Endothelial cell of umbilical vein (primary cell): ENCODE measurements around the gene TDRD10. TPM values are rescaled to one million over a fixed set of nuclear protein-coding genes. Genes with fewer than 3 reads are reported as not detected.

Source experiments
- BruUV-seq: library from RNA; stranded (reverse); fragments of 400-500 nt; replicated peaks from 2 replicates; lab custom pipeline; 2021; lab: Mats Ljungman, UMichigan
- CTCF ChIA-PET: fragments of 300-600, 350-600 bp; sonication (Branson Sonifier 250); formaldehyde crosslinking; loops from one replicate; lab custom pipeline; 2021; ENCODE audit warnings: antibody characterized with exemption, inconsistent platforms; lab: Charles Lee
- POLR2A ChIA-PET: fragments of 300-600, 350-600 bp; sonication (Branson Sonifier 250); formaldehyde crosslinking; loops from one replicate; lab custom pipeline; 2021; ENCODE audit warnings: antibody characterized with exemption, inconsistent platforms; lab: Charles Lee
- DNase-seq: peaks from one replicate; pipeline ENCODE4 v3.0.0-alpha.2; 2011; ENCODE audit warnings: low read depth, low spot score
- FAIRE-seq: peaks from 2 replicates; lab custom pipeline; 2011; peaks lifted over from hg19 to GRCh38; lab: Jason Lieb, UNC
- H2AFZ ChIP-seq: 2 replicates; pipeline ENCODE4 v1.6.0; 2012; ENCODE audit warnings: low read depth, low read length, control low read depth, inconsistent platforms
- H3K27ac ChIP-seq: 2 replicates; pipeline ENCODE4 v1.5.1; 2011; ENCODE audit warnings: low read depth, mild to moderate bottlenecking, control low read depth, low read length, moderate library complexity; ENCODE audit not compliant: insufficient read depth
- H3K27me3 ChIP-seq, 2 experiments: 2 replicates each; pipeline versions ENCODE4 v1.6.0 to v1.6.1; 2011; ENCODE audit warnings: low read length in 2 of 2, mixed read lengths in 1 of 2; ENCODE audit not compliant: control insufficient read depth in 2 of 2, insufficient read depth in 2 of 2
- H3K36me3 ChIP-seq, 2 experiments: 2 replicates in 1 of 2; 3 replicates in 1 of 2; pipeline ENCODE4 v1.5.1; 2011; ENCODE audit warnings: low read length in 2 of 2, mild to moderate bottlenecking in 1 of 2, moderate library complexity in 1 of 2; ENCODE audit not compliant: control insufficient read depth in 2 of 2, insufficient read depth in 2 of 2; ENCODE audit errors: extremely low read depth in 1 of 2
- H3K4me1 ChIP-seq: 3 replicates; pipeline ENCODE4 v1.5.1; 2011; ENCODE audit warnings: mild to moderate bottlenecking, low read length; ENCODE audit not compliant: control insufficient read depth, insufficient read depth; ENCODE audit errors: extremely low read depth
- H3K4me2 ChIP-seq: 2 replicates; pipeline ENCODE4 v1.6.1; 2011; ENCODE audit warnings: low read length, control low read depth, mixed read lengths; ENCODE audit not compliant: insufficient read depth
- H3K4me3 ChIP-seq, 3 experiments: fragments of 200-600 bp in 1 of 3; sonication (generic), shearing (Covaris generic) in 1 of 3; replicated peaks in 1 of 3; 2 replicates each; pipeline ENCODE4 v1.5.1; 2011 to 2016; ENCODE audit warnings: control low read depth in 3 of 3, low read length in 3 of 3, mild to moderate bottlenecking in 2 of 3, inconsistent platforms in 1 of 3, low read depth in 1 of 3, moderate library complexity in 1 of 3; ENCODE audit not compliant: insufficient read depth in 1 of 3
- H3K79me2 ChIP-seq: 2 replicates; pipeline ENCODE4 v1.6.0; 2012; ENCODE audit warnings: low read length, inconsistent platforms; ENCODE audit not compliant: control insufficient read depth, insufficient read depth
- H3K9ac ChIP-seq: replicated peaks from 2 replicates; pipeline ENCODE3; 2011; ENCODE audit warnings: low read length, control low read depth; ENCODE audit not compliant: insufficient read depth; ENCODE audit errors: extremely low read depth
- H3K9me1 ChIP-seq: replicated peaks from 3 replicates; pipeline ENCODE4 v1.6.0; 2011; ENCODE audit warnings: mild to moderate bottlenecking, low read length; ENCODE audit not compliant: control insufficient read depth, insufficient read depth; ENCODE audit errors: extremely low read depth
- H3K9me3 ChIP-seq: replicated peaks from 2 replicates; pipeline ENCODE4 v1.5.1; 2012; ENCODE audit warnings: low read length, inconsistent platforms; ENCODE audit not compliant: control insufficient read depth, insufficient read depth
- H4K20me1 ChIP-seq: replicated peaks from 2 replicates; pipeline ENCODE3; 2011; ENCODE audit warnings: mild to moderate bottlenecking, low read length; ENCODE audit not compliant: control insufficient read depth, insufficient read depth; ENCODE audit errors: extremely low read depth
- CTCF ChIP-seq, 2 donors: IDR thresholded peaks; 1 replicate in 1 of 2; 2 replicates in 1 of 2; pipeline ENCODE4 v1.5.1; 2011; ENCODE audit warnings: low read length in 2 of 2, mild to moderate bottlenecking in 2 of 2, moderate library complexity in 2 of 2, control low read depth in 1 of 2, inconsistent platforms in 1 of 2, low read depth in 1 of 2; ENCODE audit not compliant: insufficient read depth in 1 of 2; ENCODE audit errors: extremely low read depth in 1 of 2
- EZH2 ChIP-seq: IDR thresholded peaks from 2 replicates; pipeline ENCODE4 v1.6.1; 2012; ENCODE audit warnings: borderline replicate concordance, low read depth, mild to moderate bottlenecking, moderate library complexity, low read length, inconsistent platforms; ENCODE audit not compliant: severe bottlenecking
- FOS ChIP-seq: IDR thresholded peaks from 2 replicates; pipeline ENCODE4 v1.6.1; 2011; ENCODE audit warnings: mild to moderate bottlenecking, low read length, moderate library complexity, borderline replicate concordance; ENCODE audit not compliant: insufficient read depth
- JUN ChIP-seq: IDR thresholded peaks from 2 replicates; pipeline ENCODE4 v1.6.1; 2011; ENCODE audit warnings: borderline replicate concordance, low read depth; ENCODE audit not compliant: insufficient read length, insufficient read depth
- MAX ChIP-seq: IDR thresholded peaks from 2 replicates; pipeline ENCODE4 v1.6.1; 2011; ENCODE audit not compliant: insufficient read depth, insufficient read length
- MYC ChIP-seq: IDR thresholded peaks from one replicate; pipeline ENCODE4 v1.6.1; 2011; ENCODE audit warnings: mild to moderate bottlenecking, low read depth, low read length
- POLR2A ChIP-seq: IDR thresholded peaks from 2 replicates; pipeline ENCODE4 v1.6.1; 2012; ENCODE audit warnings: low read depth, mild to moderate bottlenecking, control low read depth, low read length
- POLR2AphosphoS5 ChIP-seq: IDR thresholded peaks from 2 replicates; pipeline ENCODE4 v1.6.1; 2012; ENCODE audit warnings: low read depth, mild to moderate bottlenecking, control low read depth, low read length, moderate library complexity; ENCODE audit not compliant: insufficient read depth
- dilution Hi-C: fragments of 300-500 bp; cut with MboI; formaldehyde crosslinking; loops from one replicate; pipeline ENCODE4 v1.15.0; 2019; ENCODE audit warnings: low sequenced_read_pairs; ENCODE audit not compliant: extremely low pct_ligation_motif_present
- intact Hi-C: fragments of 100-400 bp; cut with micrococcal nuclease; formaldehyde crosslinking; loops from one replicate; pipeline ENCODE4 v1.10.0; 2022
- polyA plus RNA-seq, 4 experiments: library from polyadenylated mRNA; depleted of rRNA in 3 of 4; stranded (reverse) in 3 of 4; unstranded in 1 of 4; fragments of >200 nt; gene quantifications; 2 replicates each; pipeline versions ENCODE4 v1.2.1 to v1.2.3, GENCODE V29; 2011 to 2012; ENCODE audit warnings: missing spikeins in 1 of 4
- total RNA-seq: library from RNA; stranded (reverse); gene quantifications from 2 replicates; pipeline ENCODE4 v1.2.3, GENCODE V29; 2021

TDRD10 gene
- total and polyA plus RNA-seq, 2 donors (not counting 3 experiments of a cell fraction or from before 2014, with no cell fraction given) = 6.1 to 9.1 TPM

- Histone ChIP-seq H3K9ac (peak overlapping the region; percentile 65), H3K4me1 (peaks cover 85% of the 10 kb centered on the region), H3K9me3 (no peaks in the 10 kb centered on the region), H2AFZ (no peak overlapping the region), H3K4me3 (peak overlapping the region in 1 of 3 experiments; percentile 29), H3K27ac (peak overlapping the region; percentile 89), H3K9me1 (no peaks in the 10 kb centered on the region), H4K20me1 (no peaks in the 10 kb centered on the region), H3K4me2 (peak overlapping the region; percentile 84), H3K79me2 (peaks cover 50% of the 10 kb centered on the region), H3K27me3 (no peaks in the 10 kb centered on the region), H3K36me3 (peaks cover 4 to 6% of the 10 kb centered on the region in 2 experiments)
- TF ChIP-seq POLR2A (no peak), JUN (no peak), MYC (no peak), EZH2 (no peak), FOS (no peak), CTCF (IDR thresholded peaks at IDR 0.05; ENCODE audit: extremely low read depth in 1 of 2, insufficient read depth in 1 of 2, low read depth in 1 of 2, low read length in 2 of 2) (no peak), POLR2AphosphoS5 (no peak), MAX (no peak)
- dilution Hi-C loops (no loop called here), intact Hi-C loops (loop anchor here (10.0 kb wide), 1 partner anchor 238 kb away; no protein-coding TSS in a partner anchor)
- TSS peak; percentile 31 for BruUV-seq
- POLR2A ChIA-PET = interaction anchor here (1.0 to 1.6 kb wide), 3 partner anchors 10 to 50 kb away, joined by 4 to 13 read pairs (median 6); no protein-coding TSS in a partner anchor
- CTCF ChIA-PET = interaction anchor here (0.8 to 6.2 kb wide), 6 partner anchors 10 to 50 kb away, joined by 4 to 66 read pairs (median 16); no protein-coding TSS in a partner anchor
- FAIRE-seq = no peak
- no peak for DNase-seq
These were observed 5.6 kb upstream of the TDRD10 start for GRCh38 chr1:154496383-154496782.
